Ishikawa (cell line): ENCODE data around the gene MAST4.

ENCODE experiments used
- EGR1 ChIP-seq: IDR thresholded peaks from 2 replicates; pipeline ENCODE4 v1.6.1; 2012
- MAX ChIP-seq: IDR thresholded peaks from 2 replicates; pipeline ENCODE4 v1.6.1; 2012
- RAD21 ChIP-seq: IDR thresholded peaks from 2 replicates; pipeline ENCODE4 v1.6.1; 2012; ENCODE audit warnings: low read depth
- TAF1 ChIP-seq: IDR thresholded peaks from 2 replicates; pipeline ENCODE4 v1.6.1; 2012; ENCODE audit warnings: low read depth, mild to moderate bottlenecking
- YY1 ChIP-seq: IDR thresholded peaks from 2 replicates; pipeline ENCODE4 v1.6.1; 2012; ENCODE audit warnings: low read depth

DNA sequence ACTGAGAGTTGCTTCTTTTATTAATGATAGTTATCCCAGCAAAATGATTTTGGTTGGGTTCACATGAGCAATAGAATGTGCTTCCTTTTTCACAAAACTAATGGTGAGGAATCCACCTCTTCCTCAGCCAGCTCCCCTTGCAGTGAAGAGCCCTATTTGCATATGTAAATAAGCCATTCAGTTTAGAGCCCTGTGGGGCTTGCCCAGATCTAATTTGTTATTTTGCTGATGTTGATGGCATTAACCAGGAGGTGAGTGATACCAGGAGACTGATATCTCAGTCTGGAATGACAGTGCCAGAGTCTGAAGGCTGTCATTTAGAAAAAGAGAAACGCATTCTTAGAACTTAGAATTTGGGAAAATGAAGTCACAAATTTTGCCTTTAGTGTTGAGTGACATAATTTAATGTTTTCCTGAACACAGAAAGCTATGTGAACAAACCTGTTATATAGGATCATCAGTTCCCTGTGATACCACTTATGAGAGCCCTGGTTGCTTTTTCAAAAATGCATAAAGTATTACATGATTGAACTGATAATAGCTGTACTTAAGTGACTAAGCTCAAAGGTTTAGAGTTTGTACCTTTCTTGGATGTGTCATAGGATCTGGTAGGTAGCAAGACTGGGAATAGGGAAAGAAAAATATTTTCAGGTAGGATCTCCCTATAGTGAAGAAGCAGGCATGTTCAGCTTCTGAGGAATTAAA is 271.6 kb downstream of the MAST4 start:
- no peak for TF ChIP-seq TAF1
- no peak for TF ChIP-seq YY1
- no peak for TF ChIP-seq RAD21
- no peak for TF ChIP-seq MAX
- no peak for TF ChIP-seq EGR1
